HG03354 (cell line): ENCODE measurements around the gene CEP85L.

Source experiments
- ATAC-seq: cut with Tn5 transposase; IDR thresholded peaks from one replicate; pipeline ENCODE4 v1.9.1; 2021; ENCODE audit warnings: mild to moderate bottlenecking; ENCODE audit not compliant: unreplicated experiment, poor library complexity, severe bottlenecking

Gene CEP85L

GRCh38 chr6:118511930-118512715 lies 139.3 kb downstream of the CEP85L start:
- peak; percentile 66 for ATAC-seq

- ATAC-seq = no peak
Observed at GRCh38 chr6:118509009-118509617, 142.3 kb downstream of the CEP85L start.

- no peak for ATAC-seq
Observed at GRCh38 chr6:118507636-118508035, 143.8 kb downstream of the CEP85L start.

GRCh38 chr6:118506071-118506638 lies 145.2 kb downstream of the CEP85L start:
- no peak for ATAC-seq

- no peak for ATAC-seq
Observed at GRCh38 chr6:118505656-118506055, 145.7 kb downstream of the CEP85L start.

- no peak for ATAC-seq
Observed at GRCh38 chr6:118504611-118505010, 146.8 kb downstream of the CEP85L start.

GRCh38 chr6:118502169-118502568 lies 149.2 kb downstream of the CEP85L start:
- no peak for ATAC-seq

- ATAC-seq = no peak
Observed at GRCh38 chr6:118501765-118502164, 149.6 kb downstream of the CEP85L start.

GRCh38 chr6:118501099-118501498 lies 150.3 kb downstream of the CEP85L start:
- no peak for ATAC-seq

- ATAC-seq = no peak
Observed at GRCh38 chr6:118500130-118501015, 151.0 kb downstream of the CEP85L start.

GRCh38 chr6:118495485-118496280 lies 155.7 kb downstream of the CEP85L start:
- ATAC-seq = no peak

GRCh38 chr6:118494091-118494490 lies 157.3 kb downstream of the CEP85L start:
- no peak for ATAC-seq

GRCh38 chr6:118489990-118490389 lies 161.4 kb downstream of the CEP85L start:
- ATAC-seq = no peak

- no peak for ATAC-seq
Observed at GRCh38 chr6:118488631-118489030, 162.8 kb downstream of the CEP85L start.

GRCh38 chr6:118485601-118486550 lies 165.5 kb downstream of the CEP85L start:
- peak; percentile 97 for ATAC-seq

- ATAC-seq = no peak
Observed at GRCh38 chr6:118476551-118476950, 174.8 kb downstream of the CEP85L start.

- ATAC-seq = no peak
Observed at GRCh38 chr6:118473266-118473665, 178.1 kb downstream of the CEP85L start.

GRCh38 chr6:118469468-118469867 lies 181.9 kb downstream of the CEP85L start:
- no peak for ATAC-seq
